Stimulated activated memory B cell treated with anti-CD40 and anti-IgM and Interleukin-4, amounts not matched to agents 10 μg/mL and 1 μg/mL and 100 μg/mL, for 72 hours (primary cell): ENCODE measurements around the gene DRAXIN.

Source experiments
- ATAC-seq: fragments of 150-1000 bp; cut with Tn5 transposase; 2 replicates; pipeline ENCODE4 v1.10.0; 2021
- H3K27ac Mint-ChIP-seq: one replicate; pipeline ENCODE4 v1.8.0; 2022; ENCODE audit warnings: mild to moderate bottlenecking, mixed read lengths
- H3K27me3 Mint-ChIP-seq: one replicate; pipeline ENCODE4 v1.8.0; 2022; ENCODE audit warnings: mixed read lengths
- H3K36me3 Mint-ChIP-seq: one replicate; pipeline ENCODE4 v1.8.0; 2022; ENCODE audit warnings: mixed read lengths
- H3K4me1 Mint-ChIP-seq: one replicate; pipeline ENCODE4 v1.8.0; 2022; ENCODE audit warnings: mixed read lengths
- H3K4me3 Mint-ChIP-seq: one replicate; pipeline ENCODE4 v1.8.0; 2022; ENCODE audit warnings: mild to moderate bottlenecking, moderate library complexity, mixed read lengths
- H3K9me3 Mint-ChIP-seq: one replicate; pipeline ENCODE4 v1.8.0; 2022; ENCODE audit warnings: mixed read lengths

The DRAXIN gene

DNA sequence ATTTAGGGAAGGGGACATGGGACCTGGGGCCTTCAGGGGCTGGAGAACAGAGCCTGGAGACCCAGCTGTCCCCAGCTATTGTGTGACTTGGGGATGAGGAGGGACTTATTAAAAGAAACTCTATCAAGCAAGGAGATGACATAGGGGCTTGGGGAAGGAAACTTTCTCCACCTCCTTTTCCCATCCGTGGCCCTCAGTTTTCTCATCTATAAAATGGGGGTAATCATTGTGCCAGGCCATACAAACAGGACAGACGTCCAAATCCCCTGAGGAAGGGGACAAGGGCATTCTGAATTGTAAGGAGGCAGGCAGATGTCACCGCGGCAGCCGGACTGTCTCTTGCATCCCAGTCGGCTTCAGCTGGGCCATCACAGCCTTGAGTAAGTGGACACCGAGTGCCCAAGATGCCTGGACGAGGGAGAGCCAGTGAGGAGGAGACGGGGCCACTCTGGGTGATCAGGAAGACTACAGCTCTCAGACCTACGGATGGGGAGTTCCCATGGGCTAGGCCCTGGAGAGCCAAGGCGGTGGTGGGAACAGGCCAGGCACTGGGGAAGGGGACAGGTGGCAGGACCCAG lies 39.2 kb upstream of the DRAXIN start:
- no peak overlapping the region for H3K27ac Mint-ChIP-seq
- H3K36me3 Mint-ChIP-seq, result no peaks in the 10 kb centered on the region
- no peak overlapping the region for H3K4me3 Mint-ChIP-seq
- H3K4me1 Mint-ChIP-seq, result peaks cover 27% of the 10 kb centered on the region
- H3K27me3 Mint-ChIP-seq, result no peaks in the 10 kb centered on the region
- no peaks in the 10 kb centered on the region for H3K9me3 Mint-ChIP-seq
- ATAC-seq, result no peak

DNA sequence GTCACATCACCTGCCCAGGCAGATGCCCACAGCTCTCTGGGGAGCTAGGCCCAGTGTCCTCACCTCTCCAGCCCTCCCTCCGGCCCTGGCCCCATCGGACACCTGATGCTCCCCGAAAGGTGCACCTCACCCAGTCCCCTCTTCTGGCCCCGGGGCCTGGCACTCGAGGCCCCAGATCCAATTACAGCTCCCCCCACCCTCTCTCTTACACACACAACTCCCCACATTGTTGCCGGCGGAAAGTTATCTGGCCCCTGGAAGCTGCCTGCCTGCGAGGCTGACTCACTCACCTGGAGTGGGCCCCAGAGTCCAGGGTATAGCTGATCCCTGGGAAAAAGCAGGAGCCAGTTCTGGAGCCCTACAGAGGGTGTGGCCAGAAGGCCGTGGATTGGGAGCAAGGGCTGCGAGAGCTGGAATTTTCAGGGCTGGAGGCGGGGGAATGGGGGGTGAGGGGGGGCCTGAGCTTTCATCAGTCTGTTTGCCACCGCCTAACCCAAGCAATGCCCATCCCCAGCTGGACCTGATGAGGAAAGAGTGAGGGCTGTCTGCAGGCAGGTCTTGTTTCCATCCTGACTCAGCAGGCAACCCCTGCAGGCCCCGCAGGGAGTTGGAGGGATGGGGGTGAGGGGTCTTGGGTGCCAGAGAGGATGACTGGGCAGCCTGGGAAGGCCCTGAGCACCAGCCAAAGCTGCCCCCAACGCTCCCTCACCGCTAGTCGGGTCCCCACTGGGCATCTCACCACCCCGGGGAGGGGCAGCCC lies 38.2 kb upstream of the DRAXIN start:
- H3K27me3 Mint-ChIP-seq, result no peaks in the 10 kb centered on the region
- H3K36me3 Mint-ChIP-seq, result no peaks in the 10 kb centered on the region
- no peak overlapping the region for H3K27ac Mint-ChIP-seq
- peak overlapping the region; percentile 83 for H3K4me3 Mint-ChIP-seq
- no peak for ATAC-seq
- H3K9me3 Mint-ChIP-seq, result no peaks in the 10 kb centered on the region
- H3K4me1 Mint-ChIP-seq, result peaks cover 27% of the 10 kb centered on the region

DNA sequence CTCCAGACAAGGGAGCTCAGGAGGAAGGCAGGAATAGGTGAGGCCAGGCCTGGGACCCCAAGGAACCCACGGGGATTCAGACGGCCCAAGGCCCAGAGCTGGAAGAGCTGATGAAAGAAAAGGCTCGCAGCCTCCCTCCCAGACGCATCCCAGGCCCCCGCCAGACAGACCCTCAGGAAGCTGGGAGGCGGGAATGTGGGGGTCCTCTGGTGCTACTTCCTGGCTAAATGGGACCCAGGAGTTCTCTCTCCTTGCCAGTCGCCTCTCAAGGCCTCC lies 37.7 kb upstream of the DRAXIN start:
- H3K4me3 Mint-ChIP-seq, result peak overlapping the region; percentile 83
- no peaks in the 10 kb centered on the region for H3K27me3 Mint-ChIP-seq
- H3K4me1 Mint-ChIP-seq, result peaks cover 27% of the 10 kb centered on the region
- no peak overlapping the region for H3K27ac Mint-ChIP-seq
- no peaks in the 10 kb centered on the region for H3K36me3 Mint-ChIP-seq
- H3K9me3 Mint-ChIP-seq, result no peaks in the 10 kb centered on the region
- no peak for ATAC-seq

DNA sequence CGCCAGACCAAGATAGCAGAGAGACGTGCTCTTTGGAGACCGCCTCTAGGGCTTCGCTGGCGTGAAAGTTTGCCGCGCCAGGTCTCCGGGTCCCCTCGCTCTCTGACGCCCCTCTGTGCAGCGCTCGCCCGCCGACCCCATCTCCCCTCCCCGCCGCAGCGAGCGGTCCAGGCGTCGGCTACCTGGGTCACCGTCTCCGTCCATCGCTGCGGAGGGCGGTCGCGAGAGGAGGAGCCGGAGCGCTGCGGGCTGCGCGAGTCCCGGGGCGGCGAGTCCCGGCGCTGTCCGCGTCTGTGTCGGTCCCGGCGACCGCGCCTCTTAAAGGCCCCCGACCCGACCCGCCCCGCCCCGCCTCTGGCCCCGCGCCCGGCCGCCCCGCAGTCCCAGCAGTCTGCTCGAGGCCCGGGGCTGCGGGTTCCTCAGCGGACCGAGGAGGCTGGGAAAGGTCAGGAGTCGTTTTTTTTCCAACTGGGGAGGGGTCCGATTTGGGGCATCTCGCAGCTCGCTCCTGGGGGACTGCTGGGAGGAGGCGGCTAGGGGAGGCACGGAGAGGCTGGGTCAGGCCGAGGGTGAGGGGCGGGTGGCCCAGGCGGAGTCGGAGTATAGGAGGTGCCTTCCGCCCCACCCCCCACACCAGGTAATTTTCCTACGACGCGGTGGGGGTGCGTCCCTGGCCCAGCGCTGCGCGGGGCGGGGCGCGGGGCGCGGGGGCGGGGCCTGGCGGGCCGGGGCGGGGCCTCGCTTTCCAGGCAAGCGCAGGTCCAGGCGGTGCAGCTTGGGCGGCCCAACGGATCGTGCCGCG lies 37.2 kb upstream of the DRAXIN start, which contains the start of the genes FBXO2 and FBXO44:
Gene FBXO2, minus strand, starts transcription at position 293 of the 802 bp plus-strand sequence. Its CDS starts 89 bp downstream, at position 204.
Gene FBXO44, plus strand, starts transcription at position 741 of the 802 bp plus-strand sequence. CDS start 959 bp downstream, outside the sequence.
- Mint-ChIP-seq H3K4me1 (peaks cover 27% of the 10 kb centered on the region), H3K27me3 (no peaks in the 10 kb centered on the region), H3K27ac (peak within 1 kb of the TSS; percentile 48), H3K36me3 (no peaks in the 10 kb centered on the region), H3K4me3 (peak within 1 kb of the TSS; percentile 83), H3K9me3 (no peaks in the 10 kb centered on the region)
- ATAC-seq, result peak; percentile 90

DNA sequence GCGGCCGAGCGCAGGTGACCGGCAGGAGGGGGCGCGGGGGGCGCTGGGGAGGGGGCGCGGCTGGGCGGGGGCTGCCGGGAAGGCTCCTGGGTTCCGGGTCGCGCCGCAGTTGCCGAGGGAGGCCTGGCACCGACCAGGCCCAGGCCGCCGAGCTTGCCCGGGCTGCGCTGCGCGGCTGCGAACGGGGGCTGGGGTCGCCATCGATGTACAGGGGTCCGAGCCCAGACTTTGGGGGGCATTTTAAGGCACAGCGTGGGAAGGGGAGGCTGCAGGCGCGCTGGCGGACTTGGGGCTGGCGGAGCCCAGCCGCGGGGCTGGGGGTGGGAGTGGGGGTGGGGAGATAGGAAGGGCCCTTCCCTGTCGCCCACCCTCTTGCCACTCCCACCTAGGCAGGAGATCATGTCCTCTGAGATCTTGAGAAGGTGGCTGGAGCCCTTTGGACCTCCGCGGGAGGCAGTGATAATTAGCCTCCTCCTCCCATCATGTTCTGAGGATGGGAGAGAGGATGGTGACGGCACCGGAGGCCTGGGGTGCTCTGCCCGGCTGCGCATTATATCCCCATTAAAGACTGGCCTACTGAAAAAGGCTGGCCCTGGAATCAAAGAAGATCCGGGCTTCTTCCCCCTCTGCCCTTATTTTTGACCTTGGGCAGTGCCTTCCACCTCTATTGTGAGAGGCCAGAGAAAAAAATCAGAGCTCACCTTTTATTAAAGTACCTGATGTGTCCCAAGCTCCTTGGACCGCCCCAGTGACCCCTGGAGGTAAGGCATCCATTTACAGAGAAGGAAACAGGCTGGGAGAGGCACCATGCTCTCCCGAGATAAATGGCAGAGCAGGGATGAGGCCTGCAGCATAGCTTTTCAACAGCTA lies 36.3 kb upstream of the DRAXIN start:
- H3K27ac Mint-ChIP-seq, result peak overlapping the region; percentile 48
- ATAC-seq, result peak; percentile 38
- no peaks in the 10 kb centered on the region for H3K9me3 Mint-ChIP-seq
- H3K4me1 Mint-ChIP-seq, result peaks cover 21% of the 10 kb centered on the region
- peak overlapping the region; percentile 83 for H3K4me3 Mint-ChIP-seq
- H3K27me3 Mint-ChIP-seq, result no peaks in the 10 kb centered on the region
- H3K36me3 Mint-ChIP-seq, result no peaks in the 10 kb centered on the region

DNA sequence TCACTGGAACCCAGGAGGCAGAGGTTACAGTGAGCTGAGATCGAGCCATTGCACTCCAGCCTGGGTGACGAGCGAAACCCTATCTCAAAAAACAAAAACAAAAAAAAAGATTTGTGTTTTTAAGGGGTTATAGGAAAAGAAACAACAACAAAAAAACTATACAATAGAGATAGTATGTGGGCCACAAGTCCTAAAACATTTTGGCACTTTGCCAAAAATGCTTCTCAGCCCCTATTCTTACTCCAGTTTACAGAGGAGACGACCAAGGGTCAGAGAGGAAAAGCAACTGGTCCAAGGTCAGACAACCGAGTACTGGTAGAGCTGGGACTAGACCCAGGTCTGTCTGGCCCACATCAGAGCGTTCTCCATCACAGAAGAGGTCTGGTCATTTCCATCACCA lies 33.9 kb upstream of the DRAXIN start:
- Mint-ChIP-seq H3K27ac (no peak overlapping the region), H3K9me3 (no peaks in the 10 kb centered on the region), H3K36me3 (peaks cover 5% of the 10 kb centered on the region), H3K4me3 (no peak overlapping the region), H3K4me1 (peaks cover 9% of the 10 kb centered on the region), H3K27me3 (no peaks in the 10 kb centered on the region)
- ATAC-seq, result no peak

DNA sequence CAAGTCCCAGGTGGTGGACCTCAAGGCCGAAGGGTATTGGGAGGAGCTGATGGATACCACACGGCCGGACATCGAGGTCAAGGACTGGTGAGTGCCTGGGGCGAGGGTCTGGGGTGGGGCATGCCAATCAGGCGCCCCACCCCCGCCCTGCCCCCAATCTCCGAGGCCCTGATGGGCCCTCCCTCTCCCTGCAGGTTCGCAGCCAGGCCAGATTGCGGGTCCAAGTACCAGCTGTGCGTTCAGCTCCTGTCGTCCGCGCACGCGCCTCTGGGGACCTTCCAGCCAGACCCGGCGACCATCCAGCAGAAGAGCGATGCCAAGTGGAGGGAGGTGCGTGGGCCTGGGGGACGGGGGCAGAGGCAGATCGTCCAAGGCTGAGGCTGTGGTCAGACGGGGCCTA lies 33.0 kb upstream of the DRAXIN start:
- Mint-ChIP-seq H3K4me3 (no peak overlapping the region), H3K27ac (no peak overlapping the region), H3K4me1 (peaks cover 9% of the 10 kb centered on the region), H3K36me3 (peaks cover 5% of the 10 kb centered on the region), H3K9me3 (no peaks in the 10 kb centered on the region), H3K27me3 (no peaks in the 10 kb centered on the region)
- no peak for ATAC-seq

DNA sequence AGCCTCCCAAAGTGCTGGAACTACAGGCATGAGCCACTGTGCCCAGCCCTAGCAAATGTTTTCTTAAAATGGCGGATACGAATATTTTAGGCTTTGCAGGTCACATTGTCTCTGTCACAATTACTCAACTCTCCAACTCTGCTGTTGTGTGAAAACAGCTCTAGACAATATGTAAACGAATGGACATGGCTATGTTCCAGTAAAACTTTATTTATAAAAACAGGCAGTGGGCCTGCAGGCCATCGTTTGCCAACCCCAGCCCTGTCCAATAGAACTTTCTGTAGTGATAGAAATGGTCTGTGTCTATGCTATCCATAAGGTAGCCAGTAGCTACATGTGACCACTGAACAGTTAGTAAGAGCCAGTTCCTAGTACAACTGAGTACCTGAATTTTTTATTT lies 31.8 kb upstream of the DRAXIN start:
- Mint-ChIP-seq H3K4me3 (no peak overlapping the region), H3K27ac (no peak overlapping the region), H3K27me3 (no peaks in the 10 kb centered on the region), H3K4me1 (peaks cover 9% of the 10 kb centered on the region), H3K9me3 (no peaks in the 10 kb centered on the region), H3K36me3 (peaks cover 5% of the 10 kb centered on the region)
- no peak for ATAC-seq

DNA sequence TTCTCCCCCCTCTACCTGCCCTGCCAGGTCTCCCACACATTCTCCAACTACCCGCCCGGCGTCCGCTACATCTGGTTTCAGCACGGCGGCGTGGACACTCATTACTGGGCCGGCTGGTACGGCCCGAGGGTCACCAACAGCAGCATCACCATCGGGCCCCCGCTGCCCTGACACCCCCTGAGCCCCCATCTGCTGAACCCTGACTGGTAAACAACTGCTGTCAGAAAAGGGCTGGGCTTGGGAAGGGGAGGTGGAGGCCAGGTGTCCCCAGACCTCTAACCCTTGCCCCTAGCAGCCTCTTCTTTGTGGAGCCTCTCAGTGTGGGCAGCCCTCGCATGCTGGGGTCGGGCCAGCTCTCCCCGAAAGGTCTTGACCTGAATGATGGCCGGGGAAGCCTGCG lies 30.4 kb upstream of the DRAXIN start:
- no peak for ATAC-seq
- Mint-ChIP-seq H3K9me3 (no peaks in the 10 kb centered on the region), H3K27ac (no peak overlapping the region), H3K4me3 (no peak overlapping the region), H3K27me3 (no peaks in the 10 kb centered on the region), H3K36me3 (peaks cover 5% of the 10 kb centered on the region), H3K4me1 (peaks cover under 1% of the 10 kb centered on the region)

DNA sequence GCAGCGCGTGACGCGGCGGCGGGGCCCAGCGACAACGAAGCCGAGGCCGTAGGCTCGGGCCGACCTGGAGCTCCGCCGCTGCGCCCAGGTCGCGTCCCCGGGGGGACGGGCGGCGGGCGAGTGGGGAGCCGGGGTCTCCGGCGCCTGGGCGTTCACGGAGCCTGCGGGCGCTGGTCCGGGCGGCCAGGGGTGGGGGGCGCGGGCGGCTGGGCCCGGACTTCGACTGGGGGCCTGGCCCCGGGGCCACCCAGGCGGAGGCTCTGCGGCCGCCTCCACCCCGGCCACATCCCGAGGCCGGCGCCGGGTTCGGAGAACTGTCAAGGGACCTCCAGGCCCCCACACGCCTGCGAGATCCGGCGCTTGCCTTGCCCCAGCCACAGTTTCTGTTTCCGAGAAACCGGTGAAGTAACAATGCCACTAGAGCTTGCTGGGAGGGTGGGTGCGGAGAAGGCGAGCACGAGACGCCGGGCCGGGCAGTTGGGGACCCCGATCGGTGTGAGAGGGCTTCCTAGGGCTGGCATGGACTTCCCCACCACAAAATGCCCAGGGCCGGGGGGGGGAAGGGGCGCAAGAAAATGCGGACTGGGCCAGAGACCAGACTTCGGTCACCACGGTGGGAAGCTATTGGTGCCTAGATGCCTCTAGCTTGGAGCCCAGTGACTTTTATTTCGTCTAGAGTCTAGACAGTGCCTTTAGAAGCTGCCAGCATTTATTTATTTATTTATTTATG lies 27.0 kb upstream of the DRAXIN start:
- Mint-ChIP-seq H3K4me1 (peaks cover 15% of the 10 kb centered on the region), H3K36me3 (peaks cover 11% of the 10 kb centered on the region), H3K27ac (peak overlapping the region; percentile 70), H3K4me3 (peak overlapping the region; percentile 78), H3K27me3 (no peaks in the 10 kb centered on the region), H3K9me3 (no peaks in the 10 kb centered on the region)
- peak; percentile 84 for ATAC-seq

DNA sequence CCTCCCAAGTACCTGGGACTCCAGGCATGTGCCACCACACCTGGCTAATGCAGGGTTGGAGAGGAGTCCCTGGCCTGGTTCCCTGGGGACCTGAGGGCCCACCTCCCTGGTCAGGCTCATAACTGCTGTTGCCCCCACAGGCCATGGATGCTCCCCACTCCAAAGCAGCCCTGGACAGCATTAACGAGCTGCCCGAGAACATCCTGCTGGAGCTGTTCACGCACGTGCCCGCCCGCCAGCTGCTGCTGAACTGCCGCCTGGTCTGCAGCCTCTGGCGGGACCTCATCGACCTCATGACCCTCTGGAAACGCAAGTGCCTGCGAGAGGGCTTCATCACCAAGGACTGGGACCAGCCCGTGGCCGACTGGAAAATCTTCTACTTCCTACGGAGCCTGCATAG lies 23.0 kb upstream of the DRAXIN start:
- Mint-ChIP-seq H3K4me1 (peaks cover 28% of the 10 kb centered on the region), H3K27ac (peak overlapping the region; percentile 38), H3K4me3 (no peak overlapping the region), H3K9me3 (no peaks in the 10 kb centered on the region), H3K36me3 (peaks cover 15% of the 10 kb centered on the region), H3K27me3 (no peaks in the 10 kb centered on the region)
- no peak for ATAC-seq

DNA sequence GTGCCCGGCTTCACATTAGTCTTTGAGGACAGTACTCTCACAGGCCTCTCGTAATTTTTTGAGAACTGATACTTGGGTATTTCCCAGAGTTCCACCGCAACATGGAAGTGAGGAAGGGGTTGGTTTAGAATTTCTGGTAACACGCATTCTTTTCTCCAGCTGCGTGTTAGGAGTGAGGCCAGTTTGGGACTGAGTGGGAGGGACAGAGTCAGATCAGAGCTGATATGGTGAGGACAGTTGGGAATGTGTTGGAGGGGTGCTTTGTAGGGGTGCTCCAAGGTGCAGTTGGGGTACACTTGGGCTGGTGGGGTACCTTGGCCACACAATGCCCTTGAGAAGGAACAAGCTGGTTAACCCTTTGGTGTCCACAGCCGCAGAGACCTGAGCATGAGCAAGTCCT lies 20.8 kb upstream of the DRAXIN start:
- no peaks in the 10 kb centered on the region for H3K27me3 Mint-ChIP-seq
- H3K36me3 Mint-ChIP-seq, result peaks cover 27% of the 10 kb centered on the region
- H3K4me3 Mint-ChIP-seq, result no peak overlapping the region
- H3K4me1 Mint-ChIP-seq, result peaks cover 28% of the 10 kb centered on the region
- H3K9me3 Mint-ChIP-seq, result no peaks in the 10 kb centered on the region
- peak overlapping the region; percentile 51 for H3K27ac Mint-ChIP-seq
- peak; percentile 83 for ATAC-seq

DNA sequence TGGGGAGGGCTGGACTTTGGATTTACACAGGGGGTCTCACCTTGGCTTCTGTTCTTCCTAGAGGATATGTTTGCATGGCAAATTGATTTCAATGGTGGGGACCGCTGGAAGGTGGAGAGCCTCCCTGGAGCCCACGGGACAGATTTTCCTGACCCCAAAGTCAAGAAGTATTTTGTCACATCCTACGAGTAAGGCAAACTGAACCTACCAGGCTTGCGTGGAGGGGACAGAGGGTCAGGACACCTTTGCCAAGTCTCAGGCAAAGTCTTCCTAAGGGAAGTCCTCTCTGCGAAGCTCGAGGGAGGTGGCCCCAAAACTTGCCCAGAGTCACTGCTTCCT lies 20.3 kb upstream of the DRAXIN start:
- peaks cover 28% of the 10 kb centered on the region for H3K4me1 Mint-ChIP-seq
- H3K36me3 Mint-ChIP-seq, result peaks cover 29% of the 10 kb centered on the region
- ATAC-seq, result no peak
- H3K27me3 Mint-ChIP-seq, result no peaks in the 10 kb centered on the region
- H3K4me3 Mint-ChIP-seq, result no peak overlapping the region
- H3K9me3 Mint-ChIP-seq, result no peaks in the 10 kb centered on the region
- H3K27ac Mint-ChIP-seq, result peak overlapping the region; percentile 51

DNA sequence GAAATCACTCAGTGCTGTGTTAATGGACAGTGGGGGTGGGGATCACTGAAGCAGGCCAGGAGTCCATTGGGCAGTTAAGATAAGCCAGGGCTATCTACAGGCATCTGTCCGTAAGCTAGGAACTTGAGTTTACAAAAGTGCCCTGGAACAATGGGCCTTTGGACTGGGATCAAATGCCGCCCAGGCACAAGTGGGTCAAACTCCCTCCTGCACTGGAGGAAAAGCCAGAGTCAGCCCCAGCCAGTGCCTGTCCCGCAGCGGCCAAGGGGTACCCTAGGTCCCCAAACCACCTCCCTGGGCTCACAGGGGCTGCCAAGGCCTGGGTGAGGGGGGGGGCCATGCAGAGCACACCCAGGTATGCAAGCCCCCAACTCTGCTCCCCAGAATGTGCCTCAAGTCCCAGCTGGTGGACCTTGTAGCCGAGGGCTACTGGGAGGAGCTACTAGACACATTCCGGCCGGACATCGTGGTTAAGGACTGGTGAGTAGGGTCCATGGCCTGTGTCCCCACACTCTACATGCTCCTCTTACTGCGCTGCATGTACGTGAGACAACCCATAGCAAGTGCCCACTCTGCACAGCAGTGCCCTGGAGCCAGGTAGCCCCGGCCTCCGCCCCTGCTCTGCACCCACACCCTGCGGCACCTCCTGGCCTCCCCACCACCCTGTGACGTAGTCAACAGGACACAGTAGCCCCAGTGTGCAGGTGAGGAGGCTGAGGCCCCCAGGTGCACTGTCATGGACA lies 19.8 kb upstream of the DRAXIN start:
- ATAC-seq, result peak; percentile 10
- H3K27ac Mint-ChIP-seq, result peak overlapping the region; percentile 51
- peaks cover 28% of the 10 kb centered on the region for H3K4me1 Mint-ChIP-seq
- no peaks in the 10 kb centered on the region for H3K9me3 Mint-ChIP-seq
- H3K4me3 Mint-ChIP-seq, result no peak overlapping the region
- H3K36me3 Mint-ChIP-seq, result peaks cover 29% of the 10 kb centered on the region
- no peaks in the 10 kb centered on the region for H3K27me3 Mint-ChIP-seq
